GM23338 (cell line): ENCODE measurements around the gene C3orf62. TPM values are rescaled to one million over a fixed set of nuclear protein-coding genes. Genes with fewer than 3 reads are reported as not detected.

Experiments
- ATAC-seq: fragments of 200-7000 bp; cut with Tn5 transposase; 3 replicates; pipeline ENCODE4 v1.9.1; 2020
- DNase-seq: peaks from one replicate; pipeline ENCODE4 v3.0.0-alpha.2; 2015; ENCODE audit warnings: low spot score
- H2AFZ ChIP-seq: fragments of 200-600 bp; sonication (generic); 2 replicates; pipeline ENCODE4 v1.8.0; 2016; ENCODE audit warnings: antibody characterized with exemption, mild to moderate bottlenecking, moderate library complexity
- H3F3A ChIP-seq: fragments of 200-600 bp; sonication (generic); replicated peaks from 2 replicates; pipeline ENCODE4 v1.8.0; 2017; ENCODE audit warnings: antibody characterized with exemption, mixed run types, low read depth
- H3K27ac ChIP-seq: fragments of 200-600 bp; sonication (generic); 2 replicates; pipeline ENCODE4 v1.6.1; 2016; ENCODE audit warnings: low read depth
- H3K27me3 ChIP-seq: fragments of 200-600 bp; sonication (generic); 2 replicates; pipeline ENCODE4 v1.8.0; 2016; ENCODE audit warnings: mild to moderate bottlenecking, mixed run types, moderate library complexity; ENCODE audit not compliant: insufficient read depth
- H3K36me3 ChIP-seq: fragments of 200-600 bp; sonication (generic); 2 replicates; pipeline ENCODE4 v1.8.0; 2016; ENCODE audit warnings: mild to moderate bottlenecking; ENCODE audit not compliant: insufficient read depth
- H3K4me1 ChIP-seq: fragments of 200-600 bp; sonication (generic); 2 replicates; pipeline ENCODE4 v1.8.0; 2016; ENCODE audit warnings: mild to moderate bottlenecking, moderate library complexity; ENCODE audit not compliant: insufficient read depth
- H3K4me2 ChIP-seq: fragments of 200-600 bp; sonication (generic); 2 replicates; pipeline ENCODE4 v1.7.1; 2017; ENCODE audit warnings: mixed run types
- H3K4me3 ChIP-seq: fragments of 200-600 bp; sonication (generic); 2 replicates; pipeline ENCODE4 v1.6.1; 2016; ENCODE audit warnings: mixed run types
- H3K79me2 ChIP-seq: fragments of 200-600 bp; sonication (generic); replicated peaks from 2 replicates; pipeline ENCODE4 v1.8.0; 2017; ENCODE audit warnings: mild to moderate bottlenecking; ENCODE audit not compliant: insufficient read depth
- H3K9me2 ChIP-seq: fragments of 200-600 bp; sonication (generic); 2 replicates; pipeline ENCODE4 v1.8.0; 2017; ENCODE audit not compliant: insufficient read depth
- H4K20me1 ChIP-seq: fragments of 200-600 bp; sonication (generic); replicated peaks from 2 replicates; pipeline ENCODE4 v1.8.0; 2017; ENCODE audit warnings: mild to moderate bottlenecking; ENCODE audit not compliant: insufficient read depth
- H3K27ac Mint-ChIP-seq: 2 replicates; pipeline ENCODE4 v1.8.0; 2020; ENCODE audit warnings: inconsistent platforms, mild to moderate bottlenecking, moderate library complexity, mixed read lengths
- H3K27me3 Mint-ChIP-seq: 3 replicates; pipeline ENCODE4 v1.8.0; 2022; ENCODE audit warnings: low read depth, mild to moderate bottlenecking, moderate library complexity, mixed read lengths, inconsistent platforms; ENCODE audit not compliant: insufficient read depth, poor library complexity
- H3K36me3 Mint-ChIP-seq: 3 replicates; pipeline ENCODE4 v1.8.0; 2021; ENCODE audit warnings: low read depth, mild to moderate bottlenecking, inconsistent platforms, moderate library complexity, mixed read lengths
- H3K4me1 Mint-ChIP-seq: 3 replicates; pipeline ENCODE4 v1.8.0; 2020; ENCODE audit warnings: mild to moderate bottlenecking, inconsistent platforms, mixed read lengths
- H3K4me3 Mint-ChIP-seq: 3 replicates; pipeline ENCODE4 v1.8.0; 2021; ENCODE audit warnings: moderate library complexity, mild to moderate bottlenecking, inconsistent platforms, mixed read lengths
- H3K9me3 Mint-ChIP-seq: 3 replicates; pipeline ENCODE4 v1.8.0; 2020; ENCODE audit warnings: moderate library complexity, mild to moderate bottlenecking, inconsistent platforms, mixed read lengths
- CREB1 ChIP-seq: fragments of 250-450 bp; sonication (Bioruptor Pico); IDR thresholded peaks from 2 replicates; pipeline ENCODE4 v1.5.0; 2020; ENCODE audit warnings: low read depth, mild to moderate bottlenecking, moderate library complexity
- ETS1 ChIP-seq: IDR thresholded peaks from 2 replicates; pipeline ENCODE4 v1.6.1; 2016; ENCODE audit warnings: antibody characterized with exemption
- EZH2phosphoT487 ChIP-seq: fragments of 200-600 bp; sonication (generic); IDR thresholded peaks from one replicate; pipeline ENCODE4 v1.8.1; 2018; ENCODE audit warnings: antibody characterized with exemption; ENCODE audit not compliant: unreplicated experiment
- JUNB ChIP-seq: IDR thresholded peaks from one replicate; pipeline ENCODE4 v1.6.1; 2016; ENCODE audit warnings: antibody characterized with exemption; ENCODE audit not compliant: unreplicated experiment
- NANOG ChIP-seq: IDR thresholded peaks from 2 replicates; pipeline ENCODE4 v1.6.1; 2016; ENCODE audit warnings: antibody characterized with exemption, borderline replicate concordance
- POLR2AphosphoS5 ChIP-seq: IDR thresholded peaks from 2 replicates; pipeline ENCODE4 v1.6.1; 2016; ENCODE audit warnings: antibody characterized with exemption, low read depth
- ZNF114 ChIP-seq: fragments of 250-450 bp; sonication (Bioruptor Pico); IDR thresholded peaks from 2 replicates; pipeline ENCODE4 v1.5.0; 2020; ENCODE audit warnings: mild to moderate bottlenecking, moderate library complexity
- ZNF331 ChIP-seq: fragments of 250-450 bp; sonication (Bioruptor Pico); IDR thresholded peaks from 2 replicates; pipeline ENCODE4 v1.5.0; 2020; ENCODE audit warnings: low read depth, mild to moderate bottlenecking, moderate library complexity
- long read RNA-seq: library from polyadenylated mRNA; unstranded; transcript quantifications from one replicate; pipeline ENCODE4 v2.0.0, GENCODE V29; 2020; ENCODE audit not compliant: unreplicated experiment
- polyA plus RNA-seq: library from polyadenylated mRNA; unstranded; fragments of >200 nt; fragmentation: Nextera tagmentation; extraction: Ambion mirVana; gene quantifications from 2 replicates; pipeline ENCODE4 v1.2.1, GENCODE V29; 2016
- total RNA-seq: library from RNA; depleted of rRNA; stranded (reverse); fragments of >200 nt; shearing (Covaris generic); gene quantifications from 2 replicates; pipeline ENCODE4 v1.2.3, GENCODE V29; 2014; rRNA removed
- TF ChIP-seq, protein P1 (sequence below), 2 experiments: fragments of 200-600 bp in 1 of 2; sonication (generic) in 1 of 2; conservative IDR thresholded peaks; 2 replicates each; pipeline versions ENCODE4 v1.5.1 to v1.6.1; 2016 to 2017; ENCODE audit warnings: antibody characterized with exemption in 2 of 2, low read depth in 2 of 2, mild to moderate bottlenecking in 2 of 2, moderate library complexity in 1 of 2
- TF ChIP-seq, protein P2 (sequence below): IDR thresholded peaks from one replicate; pipeline ENCODE4 v1.6.1; 2018; ENCODE audit warnings: antibody characterized with exemption; ENCODE audit not compliant: unreplicated experiment

Gene C3orf62
- total RNA-seq (2.4 and 5.4 TPM in 2 replicates), polyA plus RNA-seq (1.6 and 3.3 TPM in 2 replicates)
- long read RNA-seq, full-length matches to known transcripts: 2 of 3 reads
- long read RNA-seq, partial matches to known transcripts: 0 of 3 reads
- long read RNA-seq, other reads (novel, unspliced or antisense): 1 of 3 reads

DNA sequence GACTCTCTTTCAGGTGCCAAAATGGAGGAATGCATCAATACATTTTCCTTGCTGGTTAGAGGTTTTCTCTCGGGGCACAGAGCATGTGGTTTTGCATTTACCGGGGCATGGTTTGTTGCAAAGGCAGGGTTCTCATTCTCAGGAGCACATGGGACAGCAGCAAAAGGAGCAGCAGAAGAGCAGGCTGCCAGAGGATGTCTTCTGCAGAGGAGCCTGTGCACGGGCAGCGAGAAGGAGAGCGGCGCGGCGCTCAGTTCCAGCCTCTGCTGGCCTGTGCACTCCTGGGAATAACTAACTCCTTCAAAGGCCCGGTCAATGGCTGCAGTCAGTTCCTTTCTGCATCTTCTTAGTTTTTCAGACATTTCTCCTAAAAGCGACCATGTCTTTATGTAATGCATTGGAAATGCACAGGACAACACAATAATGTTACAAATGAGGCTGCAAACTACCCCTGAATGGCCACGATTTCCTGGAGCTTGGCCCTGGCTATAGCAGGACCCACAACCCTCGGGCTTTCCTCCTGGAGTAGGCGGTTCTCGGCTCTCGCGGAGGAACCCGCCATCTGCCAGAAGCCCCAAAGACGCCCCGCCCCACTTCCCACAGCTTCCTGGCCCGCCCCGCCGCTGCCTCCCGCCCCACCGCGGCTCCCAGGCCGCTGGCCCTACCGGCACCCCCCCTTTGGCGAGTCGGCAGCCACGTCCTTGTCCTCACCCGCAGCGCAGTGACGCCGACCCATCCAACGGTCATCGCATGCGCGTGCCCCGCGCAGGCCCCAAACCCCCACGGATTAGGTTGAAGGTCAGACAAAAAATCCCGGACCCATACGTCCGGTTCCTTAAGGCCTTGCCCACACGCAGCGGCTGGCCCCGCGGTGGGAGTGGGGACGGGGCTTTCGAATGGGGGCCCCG lies at the start of gene C3orf62:
Gene C3orf62, minus strand, starts transcription at position 758 of the 908 bp plus-strand sequence. Its CDS starts 360 bp downstream, at position 398.
- peak; percentile 95 for ATAC-seq
- Mint-ChIP-seq H3K36me3 (peaks cover 25% of the 10 kb centered on the region), H3K4me1 (peaks cover 15% of the 10 kb centered on the region), H3K27ac (peak within 1 kb of the TSS; percentile 84), H3K27me3 (peaks cover 14% of the 10 kb centered on the region), H3K9me3 (no peaks in the 10 kb centered on the region), H3K4me3 (peak within 1 kb of the TSS; percentile 67)
- no peaks in the 10 kb centered on the region for H3K27me3 ChIP-seq
- peak within 1 kb of the TSS; percentile 91 for H3K27ac ChIP-seq
- H3K79me2 ChIP-seq: no peaks in the 10 kb centered on the region
- H3F3A ChIP-seq: peaks cover 16% of the 10 kb centered on the region; the same call in 1 of the 2 replicates
- TF ChIP-seq CREB1 (peak; percentile 78), POLR2AphosphoS5 (peak; percentile 75)
- TF ChIP-seq, protein P1, sequence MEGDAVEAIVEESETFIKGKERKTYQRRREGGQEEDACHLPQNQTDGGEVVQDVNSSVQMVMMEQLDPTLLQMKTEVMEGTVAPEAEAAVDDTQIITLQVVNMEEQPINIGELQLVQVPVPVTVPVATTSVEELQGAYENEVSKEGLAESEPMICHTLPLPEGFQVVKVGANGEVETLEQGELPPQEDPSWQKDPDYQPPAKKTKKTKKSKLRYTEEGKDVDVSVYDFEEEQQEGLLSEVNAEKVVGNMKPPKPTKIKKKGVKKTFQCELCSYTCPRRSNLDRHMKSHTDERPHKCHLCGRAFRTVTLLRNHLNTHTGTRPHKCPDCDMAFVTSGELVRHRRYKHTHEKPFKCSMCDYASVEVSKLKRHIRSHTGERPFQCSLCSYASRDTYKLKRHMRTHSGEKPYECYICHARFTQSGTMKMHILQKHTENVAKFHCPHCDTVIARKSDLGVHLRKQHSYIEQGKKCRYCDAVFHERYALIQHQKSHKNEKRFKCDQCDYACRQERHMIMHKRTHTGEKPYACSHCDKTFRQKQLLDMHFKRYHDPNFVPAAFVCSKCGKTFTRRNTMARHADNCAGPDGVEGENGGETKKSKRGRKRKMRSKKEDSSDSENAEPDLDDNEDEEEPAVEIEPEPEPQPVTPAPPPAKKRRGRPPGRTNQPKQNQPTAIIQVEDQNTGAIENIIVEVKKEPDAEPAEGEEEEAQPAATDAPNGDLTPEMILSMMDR (conservative IDR thresholded peaks at IDR 0.05; ENCODE audit: low read depth in 2 of 2): no peak
- H3K4me2 ChIP-seq: peak within 1 kb of the TSS; percentile 84
- H3K4me1 ChIP-seq: peaks cover 11% of the 10 kb centered on the region
- H4K20me1 ChIP-seq: no peaks in the 10 kb centered on the region
- H3K9me2 ChIP-seq: no peaks in the 10 kb centered on the region
- H3K4me3 ChIP-seq: peak within 1 kb of the TSS; percentile 66
- H2AFZ ChIP-seq: peak within 1 kb of the TSS; percentile 99
- DNase-seq: peak; percentile 94
- H3K36me3 ChIP-seq: peaks cover 4% of the 10 kb centered on the region; the same call in 1 of the 2 replicates

GRCh38 chr3:49324768-49325167 lies 47.7 kb upstream of the C3orf62 start:
- H3K36me3 ChIP-seq: peaks cover 13% of the 10 kb centered on the region
- no peaks in the 10 kb centered on the region for H3K9me2 ChIP-seq
- H3K4me2 ChIP-seq: no peak overlapping the region
- H3K4me3 Mint-ChIP-seq: no peak overlapping the region
- no peak overlapping the region for H3K27ac ChIP-seq
- no peak overlapping the region for H3K4me3 ChIP-seq
- ATAC-seq (no peak), DNase-seq (no peak)
- no peaks in the 10 kb centered on the region for H3K27me3 Mint-ChIP-seq
- H3K36me3 Mint-ChIP-seq: peaks cover 67% of the 10 kb centered on the region
- no peaks in the 10 kb centered on the region for H3K9me3 Mint-ChIP-seq
- H3K4me1 Mint-ChIP-seq: no peaks in the 10 kb centered on the region
- H3F3A ChIP-seq: no peaks in the 10 kb centered on the region
- no peak overlapping the region for H2AFZ ChIP-seq
- no peaks in the 10 kb centered on the region for H3K27me3 ChIP-seq
- no peak overlapping the region for H3K27ac Mint-ChIP-seq
- no peaks in the 10 kb centered on the region for H3K79me2 ChIP-seq
- H4K20me1 ChIP-seq: no peaks in the 10 kb centered on the region; the same call in 1 of the 2 replicates
- H3K4me1 ChIP-seq: no peaks in the 10 kb centered on the region
- TF ChIP-seq EZH2phosphoT487 (no peak), ZNF331 (CRISPR knock-in tag) (no peak), NANOG (no peak), ETS1 (no peak), ZNF114 (CRISPR knock-in tag) (no peak), JUNB (no peak), CREB1 (no peak)
- TF ChIP-seq, protein P2, sequence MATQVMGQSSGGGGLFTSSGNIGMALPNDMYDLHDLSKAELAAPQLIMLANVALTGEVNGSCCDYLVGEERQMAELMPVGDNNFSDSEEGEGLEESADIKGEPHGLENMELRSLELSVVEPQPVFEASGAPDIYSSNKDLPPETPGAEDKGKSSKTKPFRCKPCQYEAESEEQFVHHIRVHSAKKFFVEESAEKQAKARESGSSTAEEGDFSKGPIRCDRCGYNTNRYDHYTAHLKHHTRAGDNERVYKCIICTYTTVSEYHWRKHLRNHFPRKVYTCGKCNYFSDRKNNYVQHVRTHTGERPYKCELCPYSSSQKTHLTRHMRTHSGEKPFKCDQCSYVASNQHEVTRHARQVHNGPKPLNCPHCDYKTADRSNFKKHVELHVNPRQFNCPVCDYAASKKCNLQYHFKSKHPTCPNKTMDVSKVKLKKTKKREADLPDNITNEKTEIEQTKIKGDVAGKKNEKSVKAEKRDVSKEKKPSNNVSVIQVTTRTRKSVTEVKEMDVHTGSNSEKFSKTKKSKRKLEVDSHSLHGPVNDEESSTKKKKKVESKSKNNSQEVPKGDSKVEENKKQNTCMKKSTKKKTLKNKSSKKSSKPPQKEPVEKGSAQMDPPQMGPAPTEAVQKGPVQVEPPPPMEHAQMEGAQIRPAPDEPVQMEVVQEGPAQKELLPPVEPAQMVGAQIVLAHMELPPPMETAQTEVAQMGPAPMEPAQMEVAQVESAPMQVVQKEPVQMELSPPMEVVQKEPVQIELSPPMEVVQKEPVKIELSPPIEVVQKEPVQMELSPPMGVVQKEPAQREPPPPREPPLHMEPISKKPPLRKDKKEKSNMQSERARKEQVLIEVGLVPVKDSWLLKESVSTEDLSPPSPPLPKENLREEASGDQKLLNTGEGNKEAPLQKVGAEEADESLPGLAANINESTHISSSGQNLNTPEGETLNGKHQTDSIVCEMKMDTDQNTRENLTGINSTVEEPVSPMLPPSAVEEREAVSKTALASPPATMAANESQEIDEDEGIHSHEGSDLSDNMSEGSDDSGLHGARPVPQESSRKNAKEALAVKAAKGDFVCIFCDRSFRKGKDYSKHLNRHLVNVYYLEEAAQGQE: no peak
